HepG2 (cell line): Measurements from ENCODE around the gene PNKD. TPM values are rescaled to one million over a fixed set of nuclear protein-coding genes. Genes with fewer than 3 reads are reported as not detected.

Experiments
- ATAC-seq: fragments of 200-7000 bp; cut with Tn5 transposase; 3 replicates; pipeline ENCODE4 v1.9.1; 2020; ENCODE audit warnings: mild to moderate bottlenecking, moderate library complexity
- BruUV-seq: library from RNA; stranded (reverse); fragments of 400-500 nt; replicated peaks from 2 replicates; lab custom pipeline; 2021; lab: Mats Ljungman, UMichigan
- CTCF ChIA-PET: fragments of 300-600 bp; formaldehyde crosslinking; extraction: SDS; loops from one replicate; lab custom pipeline; 2021; ENCODE audit warnings: low total read pairs, inconsistent platforms, low intra/inter-chr PET ratio; lab: Yijun Ruan, JAX
- POLR2A ChIA-PET: fragments of 350-600 bp; sonication (Branson Sonifier 250); formaldehyde crosslinking; loops from one replicate; lab custom pipeline; 2020; ENCODE audit warnings: antibody characterized with exemption, inconsistent platforms; lab: Yijun Ruan, JAX
- DNase-seq: peaks from one replicate; pipeline ENCODE4 v3.0.0-alpha.2; 2015; ENCODE audit warnings: low spot score
- FAIRE-seq: peaks from 3 replicates; lab custom pipeline; 2011; peaks lifted over from hg19 to GRCh38; lab: Jason Lieb, UNC
- H2AFZ ChIP-seq: one replicate; pipeline ENCODE4 v1.6.1; 2011; ENCODE audit warnings: low read length, inconsistent platforms
- H3K27ac ChIP-seq: fragments of 300-600 bp; 3 replicates; pipeline ENCODE4 v1.8.0; 2011; ENCODE audit warnings: mixed run types, mild to moderate bottlenecking, mixed read lengths, low read length, inconsistent platforms; ENCODE audit not compliant: insufficient read depth; ENCODE audit errors: extremely low read length
- H3K27me3 ChIP-seq, 2 experiments: fragments of 200-600 bp in 1 of 2; 2 replicates in 1 of 2; 3 replicates in 1 of 2; pipeline versions ENCODE4 v1.6.0 to v1.8.0; 2011; ENCODE audit warnings: low read length in 2 of 2, mild to moderate bottlenecking in 2 of 2, moderate library complexity in 2 of 2, inconsistent platforms in 1 of 2; ENCODE audit not compliant: insufficient read depth in 2 of 2, control insufficient read depth in 1 of 2
- H3K36me3 ChIP-seq, 2 experiments: fragments of 200-600 bp in 1 of 2; replicated peaks in 1 of 2; 2 replicates in 1 of 2; 3 replicates in 1 of 2; pipeline versions ENCODE4 v1.5.1 to v1.8.0; 2011; ENCODE audit warnings: low read length in 2 of 2, inconsistent platforms in 1 of 2; ENCODE audit not compliant: insufficient read depth in 2 of 2, control insufficient read depth in 1 of 2
- H3K4me1 ChIP-seq: 2 replicates; pipeline ENCODE4 v1.5.1; 2012; ENCODE audit warnings: low read length, inconsistent platforms; ENCODE audit not compliant: insufficient read depth
- H3K4me2 ChIP-seq: 2 replicates; pipeline ENCODE4 v1.6.0; 2011; ENCODE audit warnings: low read depth, low read length, inconsistent platforms
- H3K4me3 ChIP-seq, 3 experiments: fragments of 200-600 bp in 1 of 3; sonication (generic), shearing (Covaris generic) in 1 of 3; replicated peaks in 1 of 3; 2 replicates each; pipeline ENCODE4 v1.5.1; 2011 to 2016; ENCODE audit warnings: low read length in 3 of 3, inconsistent platforms in 2 of 3, low read depth in 2 of 3, mild to moderate bottlenecking in 2 of 3, control low read depth in 1 of 3, mixed read lengths in 1 of 3; ENCODE audit not compliant: insufficient read depth in 1 of 3
- H3K79me2 ChIP-seq: one replicate; pipeline ENCODE4 v1.6.1; 2011; ENCODE audit warnings: low read length, inconsistent platforms; ENCODE audit not compliant: insufficient read depth
- H3K9ac ChIP-seq: 2 replicates; pipeline ENCODE4 v1.6.0; 2011; ENCODE audit warnings: mild to moderate bottlenecking, low read depth, low read length, inconsistent platforms; ENCODE audit not compliant: insufficient read depth
- H3K9me3 ChIP-seq: 2 replicates; pipeline ENCODE4 v1.5.1; 2012; ENCODE audit warnings: mild to moderate bottlenecking, low read length
- H4K20me1 ChIP-seq: 2 replicates; pipeline ENCODE4 v1.6.0; 2011; ENCODE audit warnings: inconsistent platforms, mild to moderate bottlenecking, low read length, moderate library complexity; ENCODE audit not compliant: insufficient read depth
- AGO1 ChIP-seq: fragments of 200-400 bp; formaldehyde crosslinking; IDR thresholded peaks from 2 replicates; pipeline ENCODE4 v1.6.1; 2017; ENCODE audit warnings: mild to moderate bottlenecking, low read depth, low read length, moderate library complexity; ENCODE audit not compliant: poor library complexity, severe bottlenecking
- AGO2 ChIP-seq: fragments of 200-400 bp; formaldehyde crosslinking; optimal IDR thresholded peaks from 2 replicates; pipeline ENCODE3; 2017; ENCODE audit warnings: mild to moderate bottlenecking, low read depth, low read length, moderate library complexity
- ESRRA ChIP-seq: sonication (generic); formaldehyde crosslinking; IDR thresholded peaks from 2 replicates; pipeline ENCODE4 v1.5.1; 2020; ENCODE audit warnings: mild to moderate bottlenecking, low read depth, missing genetic modification reagents
- FLYWCH1 ChIP-seq: sonication (generic); formaldehyde crosslinking; IDR thresholded peaks from 2 replicates; pipeline ENCODE4 v1.8.1; 2023; ENCODE audit warnings: mild to moderate bottlenecking, missing genetic modification reagents
- HNF4A ChIP-seq: sonication (generic); formaldehyde crosslinking; IDR thresholded peaks from 2 replicates; pipeline ENCODE4 v1.4.0; 2020; ENCODE audit warnings: missing genetic modification reagents
- KAT2B ChIP-seq: fragments of 150-350 bp; IDR thresholded peaks from 2 replicates; pipeline ENCODE4 v1.6.1; 2014; ENCODE audit warnings: low read depth, low read length, borderline replicate concordance
- MAFF ChIP-seq: IDR thresholded peaks from 2 replicates; pipeline ENCODE4 v1.6.1; 2011; ENCODE audit warnings: low read depth, low read length, improper control_type of control experiment
- NR3C1 ChIP-seq: sonication (generic); formaldehyde crosslinking; IDR thresholded peaks from 2 replicates; pipeline ENCODE4 v1.4.0; 2020; ENCODE audit warnings: missing genetic modification reagents
- POLR2G ChIP-seq: fragments of 200-400 bp; formaldehyde crosslinking; IDR thresholded peaks from 2 replicates; pipeline ENCODE4 v1.6.1; 2018; ENCODE audit warnings: mild to moderate bottlenecking, low read depth, low read length, moderate library complexity
- RBFOX2 ChIP-seq: fragments of 200-400 bp; formaldehyde crosslinking; IDR thresholded peaks from 2 replicates; pipeline ENCODE4 v1.6.1; 2017; ENCODE audit warnings: low read depth, mild to moderate bottlenecking, low read length
- XBP1 ChIP-seq: sonication (generic); formaldehyde crosslinking; IDR thresholded peaks from 2 replicates; pipeline ENCODE4 v1.5.0; 2020; ENCODE audit warnings: missing genetic modification reagents
- YEATS2 ChIP-seq: sonication (generic); formaldehyde crosslinking; IDR thresholded peaks from 2 replicates; pipeline ENCODE4 v1.4.0; 2020; ENCODE audit warnings: missing genetic modification reagents, borderline replicate concordance
- ZBTB38 ChIP-seq: sonication (generic); formaldehyde crosslinking; IDR thresholded peaks from 2 replicates; pipeline ENCODE4 v1.5.1; 2020; ENCODE audit warnings: mild to moderate bottlenecking, missing genetic modification reagents
- ZNF350 ChIP-seq: sonication (generic); formaldehyde crosslinking; IDR thresholded peaks from 2 replicates; pipeline ENCODE4 v1.4.0; 2020; ENCODE audit warnings: mild to moderate bottlenecking, low read depth, missing genetic modification reagents, borderline replicate concordance
- ZNF430 ChIP-seq: sonication (generic); formaldehyde crosslinking; IDR thresholded peaks from 2 replicates; pipeline ENCODE4 v1.9.0; 2021; ENCODE audit warnings: mild to moderate bottlenecking, missing genetic modification reagents
- ZNF674 ChIP-seq: sonication (generic); formaldehyde crosslinking; IDR thresholded peaks from 2 replicates; pipeline ENCODE4 v1.5.0; 2020; ENCODE audit warnings: low read depth, mild to moderate bottlenecking, missing genetic modification reagents
- ZNF768 ChIP-seq: sonication (generic); formaldehyde crosslinking; IDR thresholded peaks from 2 replicates; pipeline ENCODE4 v1.4.0; 2020; ENCODE audit warnings: missing genetic modification reagents
- WGBS: methylation state at CpG from one replicate; pipeline ENCODE4 v1.1.6; 2017; ENCODE audit warnings: low lambda C conversion rate; 5-methylcytosine and 5-hydroxymethylcytosine counted together
- in situ Hi-C: cut with HindIII; loops from 2 replicates; pipeline ENCODE4 v1.10.0; 2017; ENCODE audit warnings: low pct_unique_long_range_greater_than_20kb; ENCODE audit not compliant: extremely low pct_ligation_motif_present
- intact Hi-C: fragments of 100-400 bp; cut with micrococcal nuclease; formaldehyde crosslinking; loops from one replicate; pipeline ENCODE4 v1.10.0; 2022; ENCODE audit not compliant: unreplicated experiment
- polyA plus RNA-seq, 8 experiments: library from polyadenylated mRNA; depleted of rRNA in 3 of 8; stranded (reverse) in 7 of 8; unstranded in 1 of 8; fragments of >200 nt; fragmentation: Illumina TruSeq in 4 of 8; extraction: Trizol in 4 of 8; gene quantifications; 2 replicates each; pipeline versions ENCODE4 v1.2.1 to v1.2.3, GENCODE V29; 2011 to 2016; ENCODE audit warnings: low read depth in 4 of 8, missing spikeins in 1 of 8, mixed read lengths in 1 of 8; ENCODE audit not compliant: insufficient read depth in 1 of 8
- total RNA-seq, 5 experiments: library from RNA; depleted of rRNA; stranded (reverse); fragments of >200 nt; fragmentation: Illumina TruSeq; extraction: Trizol; gene quantifications; 2 replicates each; pipeline ENCODE4 v1.2.3, GENCODE V29; 2016; ENCODE audit warnings: low read depth in 1 of 5
- TF ChIP-seq, protein P1 (sequence below): sonication (generic); formaldehyde crosslinking; IDR thresholded peaks from 2 replicates; pipeline ENCODE4 v1.4.0; 2020; ENCODE audit warnings: missing genetic modification reagents; ENCODE audit errors: not compliant biosample characterization

Gene PNKD
- total and polyA plus RNA-seq, 2 of the 13 experiments (the other 11 are each of a cell fraction or from before 2014, with no cell fraction given): 55.9 to 80.4 TPM

DNA sequence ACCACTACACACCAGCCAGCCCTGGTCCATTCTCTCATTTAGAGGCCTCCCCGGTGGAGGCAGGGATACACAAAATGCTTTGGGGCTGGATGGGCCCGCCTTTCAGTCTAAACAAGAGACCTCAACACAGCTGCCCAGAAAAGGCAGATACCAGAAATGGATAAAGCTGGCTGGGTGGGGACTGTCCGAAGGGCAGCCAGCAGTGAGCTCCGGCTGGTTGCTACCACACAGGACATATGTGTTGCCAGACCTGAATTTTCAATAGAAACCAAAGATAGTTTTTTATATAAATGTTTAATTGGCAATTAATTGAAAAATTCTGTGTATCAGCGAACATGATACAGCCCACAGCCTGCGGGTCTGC, 8.1 kb upstream of the PNKD start:
- CTCF ChIA-PET: no interaction called here
- no peak for FAIRE-seq
- WGBS: 82% methylated on average over 6 of the region's 6 CpGs
- ATAC-seq: no peak
- Histone ChIP-seq H2AFZ (no peak overlapping the region), H3K9ac (no peak overlapping the region), H3K27ac (no peak overlapping the region), H3K27me3 (no peaks in the 10 kb centered on the region), H3K4me2 (no peak overlapping the region), H3K79me2 (no peaks in the 10 kb centered on the region), H4K20me1 (no peaks in the 10 kb centered on the region), H3K4me3 (no peak overlapping the region), H3K36me3 (peaks cover 17 to 34% of the 10 kb centered on the region in 2 experiments), H3K9me3 (no peaks in the 10 kb centered on the region), H3K4me1 (peaks cover 65% of the 10 kb centered on the region)
- BruUV-seq: no TSS peak
- in situ Hi-C loops: no loop called here
- TF ChIP-seq ZNF430 (CRISPR knock-in tag) (no peak), ESRRA (CRISPR knock-in tag) (no peak), ZNF350 (CRISPR knock-in tag) (0 out of 2 replicates have a peak, but pooled peaks have one; percentile 2)
- intact Hi-C loops: no loop called here
- POLR2A ChIA-PET: interaction anchor here (0.9 to 6.6 kb wide), 3 partner anchors 8 to 17 kb away, joined by 3 to 27 read pairs (median 5); partner anchors contain the start of genes AAMP and PNKD
- DNase-seq: no peak

DNA sequence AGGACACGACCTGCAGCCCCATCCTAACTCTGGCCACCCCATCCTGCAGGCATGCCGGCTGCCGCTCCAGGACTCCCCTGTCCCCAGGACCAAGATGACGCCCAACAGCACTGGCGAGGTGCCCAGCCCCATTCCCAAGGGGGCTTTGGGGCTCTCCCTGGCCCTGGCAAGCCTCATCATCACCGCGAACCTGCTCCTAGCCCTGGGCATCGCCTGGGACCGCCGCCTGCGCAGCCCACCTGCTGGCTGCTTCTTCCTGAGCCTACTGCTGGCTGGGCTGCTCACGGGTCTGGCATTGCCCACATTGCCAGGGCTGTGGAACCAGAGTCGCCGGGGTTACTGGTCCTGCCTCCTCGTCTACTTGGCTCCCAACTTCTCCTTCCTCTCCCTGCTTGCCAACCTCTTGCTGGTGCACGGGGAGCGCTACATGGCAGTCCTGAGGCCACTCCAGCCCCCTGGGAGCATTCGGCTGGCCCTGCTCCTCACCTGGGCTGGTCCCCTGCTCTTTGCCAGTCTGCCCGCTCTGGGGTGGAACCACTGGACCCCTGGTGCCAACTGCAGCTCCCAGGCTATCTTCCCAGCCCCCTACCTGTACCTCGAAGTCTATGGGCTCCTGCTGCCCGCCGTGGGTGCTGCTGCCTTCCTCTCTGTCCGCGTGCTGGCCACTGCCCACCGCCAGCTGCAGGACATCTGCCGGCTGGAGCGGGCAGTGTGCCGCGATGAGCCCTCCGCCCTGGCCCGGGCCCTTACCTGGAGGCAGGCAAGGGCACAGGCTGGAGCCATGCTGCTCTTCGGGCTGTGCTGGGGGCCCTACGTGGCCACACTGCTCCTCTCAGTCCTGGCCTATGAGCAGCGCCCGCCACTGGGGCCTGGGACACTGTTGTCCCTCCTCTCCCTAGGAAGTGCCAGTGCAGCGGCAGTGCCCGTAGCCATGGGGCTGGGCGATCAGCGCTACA, 7.4 kb upstream of the PNKD start:
- Histone ChIP-seq H3K79me2 (no peaks in the 10 kb centered on the region), H4K20me1 (no peaks in the 10 kb centered on the region), H3K4me2 (no peak overlapping the region), H3K27me3 (no peaks in the 10 kb centered on the region), H2AFZ (no peak overlapping the region), H3K36me3 (peaks cover 19 to 40% of the 10 kb centered on the region in 2 experiments), H3K9me3 (no peaks in the 10 kb centered on the region), H3K9ac (no peak overlapping the region), H3K27ac (no peak overlapping the region), H3K4me3 (no peak overlapping the region), H3K4me1 (peaks cover 72% of the 10 kb centered on the region)
- no peak for ATAC-seq
- no TSS peak for BruUV-seq
- FAIRE-seq: no peak
- in situ Hi-C loops (no loop called here), intact Hi-C loops (no loop called here)
- WGBS: 96% methylated on average over 35 of the region's 39 CpGs
- ChIA-PET CTCF (no interaction called here), POLR2A (interaction anchor here (0.9 to 1.6 kb wide), 3 partner anchors 9 to 18 kb away, joined by 3 to 5 read pairs (median 4); no protein-coding TSS in a partner anchor)
- no peak for DNase-seq
- no peak for TF ChIP-seq FLYWCH1 (CRISPR knock-in tag)
- peak; percentile 20; the same call in 1 of the 2 replicates for TF ChIP-seq POLR2G
- peak; percentile 93 for TF ChIP-seq AGO2
- TF ChIP-seq ZBTB38: no peak
- peak; percentile 23; the same call in 1 of the 2 replicates for TF ChIP-seq ZNF768 (CRISPR knock-in tag)
- no peak for TF ChIP-seq KAT2B
- no peak for TF ChIP-seq ZNF674
- no peak for TF ChIP-seq XBP1 (CRISPR knock-in tag)
- TF ChIP-seq YEATS2 (CRISPR knock-in tag): no peak
- TF ChIP-seq RBFOX2: peak; percentile 81
- peak; percentile 69 for TF ChIP-seq AGO1
- TF ChIP-seq, protein P1, sequence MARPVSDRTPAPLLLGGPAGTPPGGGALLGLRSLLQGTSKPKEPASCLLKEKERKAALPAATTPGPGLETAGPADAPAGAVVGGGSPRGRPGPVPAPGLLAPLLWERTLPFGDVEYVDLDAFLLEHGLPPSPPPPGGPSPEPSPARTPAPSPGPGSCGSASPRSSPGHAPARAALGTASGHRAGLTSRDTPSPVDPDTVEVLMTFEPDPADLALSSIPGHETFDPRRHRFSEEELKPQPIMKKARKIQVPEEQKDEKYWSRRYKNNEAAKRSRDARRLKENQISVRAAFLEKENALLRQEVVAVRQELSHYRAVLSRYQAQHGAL: no peak
- TF ChIP-seq NR3C1: no peak
- TF ChIP-seq HNF4A (CRISPR knock-in tag): no peak
- no peak for TF ChIP-seq MAFF
